ENCODE results near the gene MCCC2. TPM values are rescaled to one million over a fixed set of nuclear protein-coding genes. Genes with fewer than 3 reads are reported as not detected.

MCCC2 gene
- total and polyA plus RNA-seq, 2 of the 13 experiments (the other 11 are each of a cell fraction or from before 2014, with no cell fraction given), result 44.8 to 83.6 TPM

DNA sequence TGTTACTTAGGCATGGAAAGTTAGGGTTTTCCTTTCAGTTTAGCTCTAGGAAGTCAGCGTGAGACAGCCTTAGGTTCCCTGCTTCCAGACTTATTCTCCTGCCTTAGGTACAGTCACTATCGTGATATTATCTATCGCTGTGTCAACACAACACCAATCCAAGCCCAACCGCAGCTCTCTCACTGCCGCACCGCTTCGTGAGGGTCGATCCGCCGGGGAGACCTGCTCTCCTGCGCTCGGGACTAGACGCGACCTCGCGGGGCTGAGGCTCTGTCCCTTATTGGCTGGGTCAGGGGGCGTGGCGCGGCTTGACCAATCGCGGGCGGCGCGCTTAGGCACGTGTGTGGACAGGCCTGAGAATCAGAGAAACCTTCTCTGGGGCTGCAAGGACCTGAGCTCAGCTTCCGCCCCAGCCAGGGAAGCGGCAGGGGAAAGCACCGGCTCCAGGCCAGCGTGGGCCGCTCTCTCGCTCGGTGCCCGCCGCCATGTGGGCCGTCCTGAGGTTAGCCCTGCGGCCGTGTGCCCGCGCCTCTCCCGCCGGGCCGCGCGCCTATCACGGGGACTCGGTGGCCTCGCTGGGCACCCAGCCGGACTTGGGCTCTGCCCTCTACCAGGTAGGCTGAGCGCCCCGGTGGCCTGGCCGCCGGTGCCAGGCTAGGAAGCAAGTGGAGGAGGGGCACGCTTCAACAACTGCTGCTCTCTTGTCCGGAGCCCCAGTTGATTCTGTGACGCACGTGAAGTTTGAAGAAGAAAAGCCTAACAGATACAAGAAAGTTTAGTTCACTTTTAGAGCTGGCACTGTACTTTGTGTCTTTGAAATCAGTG, at the start of gene MCCC2 (continued):
- TF ChIP-seq HOXA9 (CRISPR knock-in tag; IDR thresholded peaks at IDR 0.05; ENCODE audit: borderline replicate concordance) (no peak), EP300 (IDR thresholded peaks at IDR 0.05; ENCODE audit: low read depth in 2 of 2, low read length in 2 of 2) (peak; percentile 4 to 41; a peak in 1 of 4 replicates), EP300 (CRISPR knock-in tag; IDR thresholded peaks at IDR 0.05; ENCODE audit: borderline replicate concordance) (peak; percentile 7; the same call in 1 of the 2 replicates), SMC3 (IDR thresholded peaks at IDR 0.05; ENCODE audit: low read length) (no peak), SATB2 (CRISPR knock-in tag; IDR thresholded peaks at IDR 0.05) (no peak), KDM2A (CRISPR knock-in tag; IDR thresholded peaks at IDR 0.05; ENCODE audit: borderline replicate concordance, low read depth) (no peak; the same call in 1 of the 2 replicates), ZNF720 (CRISPR knock-in tag; IDR thresholded peaks at IDR 0.05) (no peak), REXO4 (CRISPR knock-in tag; IDR thresholded peaks at IDR 0.05; ENCODE audit: borderline replicate concordance) (peak; percentile 36; the same call in 1 of the 2 replicates), ATF7 (IDR thresholded peaks at IDR 0.05) (no peak), ATF7 (CRISPR knock-in tag; IDR thresholded peaks at IDR 0.05) (0 out of 2 replicates have a peak, but pooled peaks have one; percentile 68), ZNF850 (CRISPR knock-in tag; conservative IDR thresholded peaks at IDR 0.05) (no peak), DMAP1 (CRISPR knock-in tag; IDR thresholded peaks at IDR 0.05) (peak; percentile 90), TBX3 (IDR thresholded peaks at IDR 0.05; ENCODE audit: borderline replicate concordance) (no peak), ZNF75D (CRISPR knock-in tag; IDR thresholded peaks at IDR 0.05; ENCODE audit: borderline replicate concordance) (no peak), ZNF577 (CRISPR knock-in tag; IDR thresholded peaks at IDR 0.05; ENCODE audit: borderline replicate concordance, low read depth) (no peak), POLR2AphosphoS2 (IDR thresholded peaks at IDR 0.05; ENCODE audit: low read depth, low read length) (no peak), CAMTA2 (CRISPR knock-in tag; IDR thresholded peaks at IDR 0.05; ENCODE audit: borderline replicate concordance) (no peak), ZSCAN30 (CRISPR knock-in tag; IDR thresholded peaks at IDR 0.05) (peak; percentile 68; the same call in 1 of the 2 replicates)
- TF ChIP-seq, protein P1, sequence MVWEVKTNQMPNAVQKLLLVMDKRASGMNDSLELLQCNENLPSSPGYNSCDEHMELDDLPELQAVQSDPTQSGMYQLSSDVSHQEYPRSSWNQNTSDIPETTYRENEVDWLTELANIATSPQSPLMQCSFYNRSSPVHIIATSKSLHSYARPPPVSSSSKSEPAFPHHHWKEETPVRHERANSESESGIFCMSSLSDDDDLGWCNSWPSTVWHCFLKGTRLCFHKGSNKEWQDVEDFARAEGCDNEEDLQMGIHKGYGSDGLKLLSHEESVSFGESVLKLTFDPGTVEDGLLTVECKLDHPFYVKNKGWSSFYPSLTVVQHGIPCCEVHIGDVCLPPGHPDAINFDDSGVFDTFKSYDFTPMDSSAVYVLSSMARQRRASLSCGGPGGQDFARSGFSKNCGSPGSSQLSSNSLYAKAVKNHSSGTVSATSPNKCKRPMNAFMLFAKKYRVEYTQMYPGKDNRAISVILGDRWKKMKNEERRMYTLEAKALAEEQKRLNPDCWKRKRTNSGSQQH (CRISPR knock-in tag; IDR thresholded peaks at IDR 0.05; ENCODE audit: low read depth), result peak; percentile 90; the same call in 1 of the 2 replicates
- TF ChIP-seq, protein P2, sequence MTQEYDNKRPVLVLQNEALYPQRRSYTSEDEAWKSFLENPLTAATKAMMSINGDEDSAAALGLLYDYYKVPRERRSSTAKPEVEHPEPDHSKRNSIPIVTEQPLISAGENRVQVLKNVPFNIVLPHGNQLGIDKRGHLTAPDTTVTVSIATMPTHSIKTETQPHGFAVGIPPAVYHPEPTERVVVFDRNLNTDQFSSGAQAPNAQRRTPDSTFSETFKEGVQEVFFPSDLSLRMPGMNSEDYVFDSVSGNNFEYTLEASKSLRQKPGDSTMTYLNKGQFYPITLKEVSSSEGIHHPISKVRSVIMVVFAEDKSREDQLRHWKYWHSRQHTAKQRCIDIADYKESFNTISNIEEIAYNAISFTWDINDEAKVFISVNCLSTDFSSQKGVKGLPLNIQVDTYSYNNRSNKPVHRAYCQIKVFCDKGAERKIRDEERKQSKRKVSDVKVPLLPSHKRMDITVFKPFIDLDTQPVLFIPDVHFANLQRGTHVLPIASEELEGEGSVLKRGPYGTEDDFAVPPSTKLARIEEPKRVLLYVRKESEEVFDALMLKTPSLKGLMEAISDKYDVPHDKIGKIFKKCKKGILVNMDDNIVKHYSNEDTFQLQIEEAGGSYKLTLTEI (CRISPR knock-in tag; conservative IDR thresholded peaks at IDR 0.05), result no peak
- TF ChIP-seq, protein P3, sequence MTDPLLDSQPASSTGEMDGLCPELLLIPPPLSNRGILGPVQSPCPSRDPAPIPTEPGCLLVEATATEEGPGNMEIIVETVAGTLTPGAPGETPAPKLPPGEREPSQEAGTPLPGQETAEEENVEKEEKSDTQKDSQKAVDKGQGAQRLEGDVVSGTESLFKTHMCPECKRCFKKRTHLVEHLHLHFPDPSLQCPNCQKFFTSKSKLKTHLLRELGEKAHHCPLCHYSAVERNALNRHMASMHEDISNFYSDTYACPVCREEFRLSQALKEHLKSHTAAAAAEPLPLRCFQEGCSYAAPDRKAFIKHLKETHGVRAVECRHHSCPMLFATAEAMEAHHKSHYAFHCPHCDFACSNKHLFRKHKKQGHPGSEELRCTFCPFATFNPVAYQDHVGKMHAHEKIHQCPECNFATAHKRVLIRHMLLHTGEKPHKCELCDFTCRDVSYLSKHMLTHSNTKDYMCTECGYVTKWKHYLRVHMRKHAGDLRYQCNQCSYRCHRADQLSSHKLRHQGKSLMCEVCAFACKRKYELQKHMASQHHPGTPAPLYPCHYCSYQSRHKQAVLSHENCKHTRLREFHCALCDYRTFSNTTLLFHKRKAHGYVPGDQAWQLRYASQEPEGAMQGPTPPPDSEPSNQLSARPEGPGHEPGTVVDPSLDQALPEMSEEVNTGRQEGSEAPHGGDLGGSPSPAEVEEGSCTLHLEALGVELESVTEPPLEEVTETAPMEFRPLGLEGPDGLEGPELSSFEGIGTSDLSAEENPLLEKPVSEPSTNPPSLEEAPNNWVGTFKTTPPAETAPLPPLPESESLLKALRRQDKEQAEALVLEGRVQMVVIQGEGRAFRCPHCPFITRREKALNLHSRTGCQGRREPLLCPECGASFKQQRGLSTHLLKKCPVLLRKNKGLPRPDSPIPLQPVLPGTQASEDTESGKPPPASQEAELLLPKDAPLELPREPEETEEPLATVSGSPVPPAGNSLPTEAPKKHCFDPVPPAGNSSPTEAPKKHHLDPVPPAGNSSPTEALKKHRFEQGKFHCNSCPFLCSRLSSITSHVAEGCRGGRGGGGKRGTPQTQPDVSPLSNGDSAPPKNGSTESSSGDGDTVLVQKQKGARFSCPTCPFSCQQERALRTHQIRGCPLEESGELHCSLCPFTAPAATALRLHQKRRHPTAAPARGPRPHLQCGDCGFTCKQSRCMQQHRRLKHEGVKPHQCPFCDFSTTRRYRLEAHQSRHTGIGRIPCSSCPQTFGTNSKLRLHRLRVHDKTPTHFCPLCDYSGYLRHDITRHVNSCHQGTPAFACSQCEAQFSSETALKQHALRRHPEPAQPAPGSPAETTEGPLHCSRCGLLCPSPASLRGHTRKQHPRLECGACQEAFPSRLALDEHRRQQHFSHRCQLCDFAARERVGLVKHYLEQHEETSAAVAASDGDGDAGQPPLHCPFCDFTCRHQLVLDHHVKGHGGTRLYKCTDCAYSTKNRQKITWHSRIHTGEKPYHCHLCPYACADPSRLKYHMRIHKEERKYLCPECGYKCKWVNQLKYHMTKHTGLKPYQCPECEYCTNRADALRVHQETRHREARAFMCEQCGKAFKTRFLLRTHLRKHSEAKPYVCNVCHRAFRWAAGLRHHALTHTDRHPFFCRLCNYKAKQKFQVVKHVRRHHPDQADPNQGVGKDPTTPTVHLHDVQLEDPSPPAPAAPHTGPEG (CRISPR knock-in tag; IDR thresholded peaks at IDR 0.05), result 0 out of 2 replicates have a peak, but pooled peaks have one; percentile 26

Measured in HepG2 (cell line).